HG02623 (cell line): ENCODE data around the gene SMC1A.
A peak's percentile ranks its signal among the peaks of the same experiment; 100 is the strongest.
"Not testable (repeated sequence)": the region's sequence is repeated elsewhere in the genome, so short reads cannot be mapped to it uniquely, and the experiment has no call there.

Experiments
- ATAC-seq: cut with Tn5 transposase; IDR thresholded peaks from one replicate; pipeline ENCODE4 v1.9.1; 2021; ENCODE audit warnings: moderate library complexity; ENCODE audit not compliant: unreplicated experiment

Gene SMC1A

DNA sequence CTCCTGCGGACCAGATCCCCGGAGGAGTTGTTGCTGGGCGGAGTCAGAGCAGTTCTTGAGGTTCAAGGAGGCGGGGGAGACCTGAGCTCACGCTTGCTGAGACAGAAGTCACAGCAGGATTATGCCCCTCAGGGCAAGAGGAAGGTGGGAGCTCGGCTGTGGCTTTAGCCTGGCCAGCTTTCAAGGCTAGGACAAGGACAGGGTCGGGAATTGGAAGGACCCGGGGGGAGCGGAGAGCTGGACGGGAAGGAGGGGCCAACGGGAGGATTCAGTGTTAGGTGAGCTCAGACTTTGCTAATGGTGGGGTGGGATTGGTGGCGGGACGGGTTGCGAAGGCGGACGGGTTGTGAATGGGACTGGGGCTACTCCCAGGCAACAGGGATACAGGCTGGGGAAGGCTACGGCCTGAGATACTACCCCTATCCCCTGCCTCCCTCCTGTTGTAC lies 430 bp upstream of the SMC1A start, which contains the start of gene RIBC1:
Gene RIBC1 (plus strand): TSS at position 13 of the 446 bp plus-strand sequence. CDS start 3,404 bp downstream, outside the sequence.
- ATAC-seq = no peak

DNA sequence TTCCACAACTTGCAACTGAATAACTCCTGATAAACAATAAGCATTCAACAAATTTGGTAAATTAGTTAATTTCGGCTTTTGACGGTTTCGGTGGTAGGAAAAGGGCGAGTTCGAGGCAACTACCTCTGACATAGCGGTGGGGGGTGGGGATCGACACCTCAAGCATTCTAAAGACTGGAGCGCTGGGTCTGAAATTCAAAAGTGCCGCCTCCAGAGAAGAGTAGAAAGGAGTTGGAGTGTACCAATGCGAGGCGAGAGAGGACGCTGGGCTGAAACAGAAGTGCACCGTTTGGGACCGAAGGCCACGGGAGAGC lies 725 bp downstream of the SMC1A start:
- peak; percentile 5 for ATAC-seq

DNA sequence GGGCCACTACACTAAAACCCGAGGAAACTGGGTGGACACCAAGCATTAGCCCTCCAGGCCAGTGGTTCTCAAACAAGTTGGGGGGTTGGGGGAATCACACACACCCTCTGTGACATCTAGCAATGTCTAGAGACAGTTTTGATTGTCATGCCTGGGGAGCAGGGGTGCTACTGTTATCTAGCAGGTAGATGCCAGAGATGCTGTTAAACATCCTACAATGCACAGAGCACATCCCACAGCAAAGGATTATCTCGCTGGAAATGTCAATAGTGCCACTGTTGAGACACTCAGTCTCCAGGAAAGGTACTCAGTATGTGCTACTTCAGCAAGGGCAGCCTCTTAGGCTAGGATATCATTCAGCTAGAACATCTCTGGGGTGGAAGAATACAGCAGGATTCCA lies 1.3 kb downstream of the SMC1A start:
- no peak for ATAC-seq

DNA sequence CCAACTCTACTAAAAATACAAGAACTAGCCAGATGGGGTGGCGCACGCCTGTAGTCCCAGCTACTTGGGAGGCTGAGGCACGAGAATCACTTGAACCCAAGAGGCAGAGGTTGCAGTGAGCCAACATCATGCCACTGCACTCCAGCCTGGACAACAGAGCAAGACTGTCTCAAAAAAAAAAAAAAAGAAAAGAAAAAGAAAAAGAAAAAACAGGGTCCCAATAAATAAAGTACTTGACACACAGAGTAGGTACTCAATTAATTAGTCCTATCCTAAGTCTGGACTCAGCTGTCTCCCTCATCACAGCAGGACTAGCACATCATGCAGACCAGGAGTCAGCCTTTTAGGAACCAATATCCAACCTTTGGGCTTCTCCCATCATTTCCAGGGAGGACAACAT lies 2.1 kb downstream of the SMC1A start:
- ATAC-seq = not testable (repeated sequence)

DNA sequence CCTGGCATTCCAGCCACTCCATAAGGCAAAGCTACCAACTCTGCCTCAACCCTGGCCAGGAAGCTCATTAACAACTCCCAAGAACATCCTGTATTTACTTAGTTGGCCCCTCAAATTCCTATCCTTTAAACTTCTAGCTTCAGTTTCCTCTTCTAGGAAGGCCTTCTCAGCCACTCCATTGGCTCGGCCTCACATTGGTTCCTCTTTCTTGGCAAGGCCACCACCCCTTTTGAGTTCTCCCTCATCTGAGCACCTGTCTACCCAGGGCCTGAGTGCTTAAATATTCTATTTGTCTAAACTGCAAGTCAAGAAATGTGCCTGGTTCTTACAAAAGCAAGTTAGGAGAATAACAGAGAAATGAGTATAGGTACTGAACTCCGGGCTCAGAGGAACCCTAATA lies 10.0 kb downstream of the SMC1A start:
- ATAC-seq = no peak

DNA sequence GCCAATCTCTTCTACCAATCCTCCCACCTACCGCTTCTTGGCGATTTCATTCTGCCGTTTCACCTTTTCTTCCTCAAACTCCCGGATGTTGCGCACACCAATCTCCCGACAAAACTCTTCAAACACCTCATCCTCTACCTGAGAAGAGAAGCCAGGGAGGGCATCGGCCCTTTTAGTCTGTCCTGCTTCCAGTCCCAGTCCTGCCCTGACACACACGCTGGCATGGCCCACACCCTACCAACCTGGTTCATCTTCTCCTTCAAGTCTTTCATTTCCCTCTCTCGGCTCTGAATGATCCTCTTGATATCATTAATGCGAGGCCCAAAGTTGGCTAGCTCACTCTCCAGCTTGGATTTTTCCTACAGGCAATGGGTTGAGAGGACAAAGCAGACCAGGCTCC lies 18.9 kb downstream of the SMC1A start:
- ATAC-seq = no peak

DNA sequence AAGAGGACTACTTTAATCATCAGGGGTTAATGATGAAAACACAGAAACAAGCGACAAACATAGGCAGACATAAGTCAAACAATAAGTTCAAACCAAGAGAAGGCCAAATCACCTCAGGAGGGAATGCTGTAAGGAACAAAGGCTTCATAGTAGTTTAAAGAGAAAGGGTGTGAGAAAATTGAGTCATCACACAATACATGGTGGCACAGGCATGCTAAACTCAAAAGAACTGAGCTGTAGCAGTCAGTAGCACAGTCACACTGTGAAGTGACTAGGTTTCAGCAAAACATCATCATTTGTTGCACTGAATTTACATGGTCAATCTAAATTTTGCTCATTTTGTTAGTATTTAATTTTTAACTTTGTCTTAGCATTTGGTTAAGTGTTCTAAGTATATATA lies 24.2 kb downstream of the SMC1A start:
- ATAC-seq = no peak

DNA sequence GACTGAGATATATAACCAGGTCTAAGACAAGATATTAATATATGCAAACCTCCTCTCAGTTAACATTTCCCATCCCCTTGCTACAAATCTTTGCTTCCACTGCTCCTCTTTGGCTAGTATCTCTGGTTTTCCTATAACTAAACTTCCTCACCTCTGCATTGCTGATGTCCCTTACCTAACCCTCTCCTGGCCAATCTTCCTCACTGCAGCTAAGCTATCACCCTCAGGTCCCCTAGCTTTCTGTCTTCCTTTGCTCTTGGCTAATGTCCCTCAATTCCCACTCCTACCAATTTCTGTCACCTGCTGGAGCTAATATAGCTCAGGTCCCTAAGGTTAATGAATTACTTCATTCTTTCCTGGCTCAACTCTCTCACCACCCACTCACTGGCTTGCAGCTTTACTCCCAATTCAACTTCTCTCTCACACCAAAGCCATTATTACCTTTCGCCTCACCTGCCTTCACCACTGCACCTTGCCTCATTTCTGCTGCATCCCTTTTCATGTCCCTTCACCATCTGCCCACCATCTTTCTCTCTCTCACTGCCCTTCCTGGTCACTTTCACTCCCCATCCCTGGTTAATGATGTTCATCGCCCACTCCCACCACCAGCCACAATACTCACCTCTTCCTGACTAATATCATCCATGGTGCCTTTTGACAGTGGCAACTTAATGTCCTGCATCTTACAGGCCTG lies 26.7 kb downstream of the SMC1A start:
- ATAC-seq = no peak

DNA sequence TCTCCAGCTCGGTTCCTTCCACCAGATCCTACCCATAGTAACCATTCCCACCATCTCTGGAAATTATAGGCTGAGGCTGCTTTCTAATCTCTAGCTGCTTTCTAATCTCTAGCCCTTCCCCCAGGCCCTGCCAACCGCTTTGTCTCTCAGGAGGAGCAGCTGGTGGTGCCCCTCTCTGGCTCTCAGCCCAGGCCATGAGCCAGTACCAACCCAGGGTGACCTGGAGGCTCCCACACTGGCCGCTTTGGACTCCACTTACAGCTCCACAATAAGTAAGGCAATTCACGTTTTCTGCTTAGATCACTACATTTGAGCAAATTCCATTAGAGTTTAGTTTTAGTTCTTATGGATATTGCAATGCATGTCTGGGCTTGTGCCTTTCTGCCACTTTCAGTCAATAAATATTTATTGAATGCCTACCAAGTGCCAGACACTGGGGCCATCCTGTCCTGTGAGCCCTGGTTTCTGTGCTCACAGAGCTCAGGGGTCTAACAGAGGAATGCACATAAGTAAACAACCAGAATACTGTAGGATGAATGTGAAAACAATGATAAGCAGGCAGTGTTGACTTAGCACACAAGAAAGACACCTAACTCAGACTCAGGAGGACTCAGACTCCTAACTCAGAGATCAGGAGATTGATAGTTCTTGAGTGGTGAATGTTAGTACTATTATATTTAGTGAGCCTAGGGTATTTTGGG lies 38.9 kb downstream of the SMC1A start:
- ATAC-seq = no peak

DNA sequence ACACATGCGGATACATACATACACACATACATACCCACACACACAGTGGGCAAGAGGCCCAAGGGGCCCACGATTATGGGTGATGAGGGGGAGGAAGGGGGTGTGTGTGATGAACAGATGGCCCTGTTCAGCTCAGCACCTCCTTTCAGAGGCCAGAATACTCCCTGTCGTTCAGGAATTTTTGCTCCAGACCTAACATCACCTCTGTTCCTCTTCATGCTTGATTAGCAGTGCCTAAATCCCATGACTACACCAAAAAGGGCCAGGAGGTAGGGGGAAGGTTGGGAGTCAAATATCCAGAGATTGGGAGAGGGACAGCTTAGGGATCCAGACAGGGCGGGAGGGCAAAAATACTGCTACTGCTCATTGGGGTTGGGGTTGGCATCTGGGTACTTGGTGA lies 42.7 kb downstream of the SMC1A start:
- no peak for ATAC-seq

DNA sequence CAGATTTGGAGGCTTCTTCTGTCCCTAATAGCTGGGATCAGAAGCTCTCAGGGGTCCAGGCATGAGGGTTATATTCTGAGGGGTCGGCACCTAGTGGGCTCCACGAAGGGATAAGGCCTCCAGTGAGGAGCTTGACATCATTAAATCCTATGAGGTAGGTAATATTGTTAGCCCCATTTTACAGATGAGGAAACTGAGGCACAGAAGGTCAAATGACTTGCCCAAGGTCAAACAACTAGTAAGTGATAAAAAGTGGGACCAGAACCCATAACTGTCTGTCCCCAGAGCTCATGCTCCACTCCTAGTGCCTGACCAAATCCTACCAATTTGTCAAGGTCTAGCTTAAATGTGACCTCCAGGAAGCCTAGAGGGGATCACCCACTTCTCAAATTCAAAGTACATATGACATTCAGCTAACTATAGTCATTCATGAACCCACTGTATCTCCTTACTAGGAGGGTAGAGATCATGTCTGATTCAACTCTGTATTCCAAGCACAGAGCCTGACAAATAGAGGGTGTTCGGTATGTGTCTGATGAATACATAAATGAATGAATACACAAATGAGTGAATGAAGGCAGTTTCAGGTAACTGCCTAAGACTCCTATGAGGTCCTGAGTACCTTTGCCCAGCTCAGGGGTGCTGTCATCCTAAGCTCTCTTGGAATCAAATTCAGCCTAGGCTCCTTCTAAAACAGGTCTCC lies 43.3 kb downstream of the SMC1A start:
- ATAC-seq = no peak

DNA sequence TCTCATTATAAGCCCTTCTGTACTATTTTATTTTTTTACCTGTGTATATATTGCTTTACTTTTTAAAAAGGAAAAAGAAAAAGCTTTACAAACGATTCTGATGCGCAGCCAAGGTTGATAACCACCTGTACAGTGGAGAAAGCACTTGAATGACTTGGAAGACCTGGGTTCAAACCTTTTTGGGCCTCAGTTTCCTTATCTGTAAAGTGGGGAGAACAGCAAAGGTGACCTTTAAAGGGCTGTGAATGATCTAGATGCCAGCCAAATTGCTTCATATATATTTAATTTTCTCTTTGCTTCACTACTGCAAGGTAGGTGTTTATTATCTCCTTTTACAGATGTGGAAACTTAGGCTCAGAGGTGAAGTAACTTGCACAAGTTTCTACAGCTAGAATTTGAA lies 45.0 kb downstream of the SMC1A start:
- ATAC-seq = no peak

DNA sequence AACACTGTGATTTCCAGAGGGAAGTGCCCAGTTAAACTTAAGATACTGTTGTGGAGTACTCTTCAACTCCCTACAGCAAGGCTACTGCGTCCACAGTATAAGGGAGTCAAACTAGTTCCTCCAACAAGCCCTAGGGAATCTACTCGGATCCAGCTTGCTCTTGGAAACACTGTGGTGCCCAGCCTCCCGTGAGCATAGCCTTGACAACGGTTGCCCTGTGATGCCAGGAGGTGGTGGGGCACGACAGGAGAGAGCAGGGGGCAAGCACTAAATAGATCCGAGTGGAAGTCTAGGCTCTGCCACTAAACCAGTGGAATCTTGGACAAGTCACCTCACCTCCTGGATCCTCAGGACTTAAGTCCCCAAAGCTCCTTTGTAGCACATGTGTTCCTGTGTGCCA lies 45.6 kb downstream of the SMC1A start:
- ATAC-seq = no peak

DNA sequence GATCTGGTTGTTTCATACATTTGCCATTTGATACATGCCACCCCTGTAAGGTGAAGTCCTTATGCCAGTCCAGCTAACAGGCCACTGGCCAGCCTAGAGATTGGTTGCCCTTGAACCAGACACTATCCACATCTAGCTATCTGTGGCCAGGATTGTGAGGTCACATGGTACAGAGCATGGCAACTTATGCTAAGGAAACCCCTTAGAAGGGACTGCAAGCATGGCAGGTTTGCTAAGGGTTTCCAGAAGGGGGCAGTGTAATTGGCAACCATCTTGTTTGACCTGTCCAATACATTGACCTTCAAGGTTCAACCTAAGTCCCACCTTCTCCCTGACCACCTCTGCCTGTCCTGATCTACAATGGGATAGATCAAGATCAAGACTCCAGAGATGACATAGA lies 47.5 kb downstream of the SMC1A start:
- no peak for ATAC-seq

DNA sequence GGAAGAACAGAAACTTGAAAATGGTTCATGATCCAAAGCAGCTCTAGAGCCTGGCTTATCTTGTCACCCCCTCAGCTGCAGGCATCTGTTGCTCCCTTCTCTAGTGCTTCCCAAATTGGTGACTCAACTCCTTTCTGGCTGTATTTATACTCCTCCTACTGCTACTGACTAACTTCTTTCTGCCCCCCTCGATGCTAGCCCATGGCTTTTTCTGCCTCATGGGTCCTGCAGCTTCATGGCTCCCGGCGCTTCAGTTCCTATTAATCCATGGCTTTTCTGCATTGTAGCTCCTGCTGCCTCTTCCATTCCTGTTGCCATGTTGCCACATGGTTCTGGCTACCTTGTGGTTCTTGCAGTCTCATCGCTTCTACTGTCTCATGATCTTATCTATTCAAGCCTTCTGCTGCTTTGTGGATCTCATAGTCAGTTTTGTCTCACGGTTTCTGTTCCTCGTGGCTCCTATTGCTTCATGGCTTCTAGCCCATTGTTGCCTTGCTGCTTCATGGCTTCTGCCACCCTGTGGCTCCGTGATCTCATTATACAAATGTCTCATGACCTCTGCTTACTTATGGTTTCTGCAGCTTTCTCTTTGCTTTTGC lies 48.1 kb downstream of the SMC1A start:
- ATAC-seq = no peak

DNA sequence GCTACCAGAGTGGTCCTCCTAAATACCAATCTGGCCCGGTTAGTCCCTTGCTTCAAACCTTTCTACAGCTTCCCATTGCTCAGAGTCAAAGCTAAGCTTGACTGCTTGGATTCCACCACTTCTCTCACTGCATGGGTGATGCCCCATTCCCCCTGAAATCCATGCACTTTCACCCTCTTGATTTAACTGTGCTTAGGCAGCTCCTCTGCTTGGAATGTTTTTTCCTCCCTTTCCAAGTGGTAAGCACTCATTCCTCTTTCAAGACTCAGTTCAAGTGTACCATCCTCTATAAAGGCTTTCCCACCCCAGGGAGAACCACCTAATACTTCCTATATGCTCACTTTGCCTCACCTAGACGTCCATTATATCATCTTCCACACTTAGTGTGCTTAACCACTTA lies 49.1 kb downstream of the SMC1A start:
- no peak for ATAC-seq

DNA sequence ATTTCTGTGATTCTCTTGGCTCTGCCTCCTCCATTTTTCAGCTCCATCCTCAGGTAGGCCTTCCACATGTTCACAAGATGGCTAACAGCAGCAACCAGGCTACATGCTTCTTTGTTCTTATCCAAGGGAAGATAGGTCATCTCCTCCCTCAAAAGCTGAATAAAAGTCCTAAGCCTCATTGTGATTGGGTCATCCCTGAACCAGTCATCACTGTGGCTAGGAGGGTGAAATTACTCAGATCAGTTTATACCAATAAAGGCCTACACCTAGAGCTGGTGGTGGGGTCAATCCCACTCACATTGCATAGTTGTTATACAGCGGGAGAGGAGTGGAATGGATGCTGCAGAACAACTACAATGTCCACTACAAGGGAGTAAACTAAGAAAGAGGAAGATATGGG lies 56.0 kb downstream of the SMC1A start:
- ATAC-seq = not testable (repeated sequence)

DNA sequence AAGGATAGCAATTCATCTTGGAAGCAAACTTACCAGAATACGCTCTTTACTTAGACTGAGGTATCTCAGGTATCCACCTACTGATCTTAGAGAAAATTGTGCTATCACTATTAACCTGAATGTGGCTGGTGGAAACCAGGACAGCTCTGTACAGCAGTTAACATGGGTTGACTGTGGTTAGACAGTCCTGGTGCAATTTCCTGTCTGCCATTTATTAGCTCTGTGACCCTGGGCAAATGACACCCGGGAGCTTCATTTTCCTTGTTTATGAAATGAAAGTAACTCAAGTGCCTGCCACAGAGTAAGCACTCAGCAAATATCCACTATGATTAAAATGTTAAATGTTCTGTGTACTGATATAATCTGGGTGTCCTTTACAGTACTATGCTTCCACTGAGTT lies 60.0 kb downstream of the SMC1A start:
- ATAC-seq = no peak

DNA sequence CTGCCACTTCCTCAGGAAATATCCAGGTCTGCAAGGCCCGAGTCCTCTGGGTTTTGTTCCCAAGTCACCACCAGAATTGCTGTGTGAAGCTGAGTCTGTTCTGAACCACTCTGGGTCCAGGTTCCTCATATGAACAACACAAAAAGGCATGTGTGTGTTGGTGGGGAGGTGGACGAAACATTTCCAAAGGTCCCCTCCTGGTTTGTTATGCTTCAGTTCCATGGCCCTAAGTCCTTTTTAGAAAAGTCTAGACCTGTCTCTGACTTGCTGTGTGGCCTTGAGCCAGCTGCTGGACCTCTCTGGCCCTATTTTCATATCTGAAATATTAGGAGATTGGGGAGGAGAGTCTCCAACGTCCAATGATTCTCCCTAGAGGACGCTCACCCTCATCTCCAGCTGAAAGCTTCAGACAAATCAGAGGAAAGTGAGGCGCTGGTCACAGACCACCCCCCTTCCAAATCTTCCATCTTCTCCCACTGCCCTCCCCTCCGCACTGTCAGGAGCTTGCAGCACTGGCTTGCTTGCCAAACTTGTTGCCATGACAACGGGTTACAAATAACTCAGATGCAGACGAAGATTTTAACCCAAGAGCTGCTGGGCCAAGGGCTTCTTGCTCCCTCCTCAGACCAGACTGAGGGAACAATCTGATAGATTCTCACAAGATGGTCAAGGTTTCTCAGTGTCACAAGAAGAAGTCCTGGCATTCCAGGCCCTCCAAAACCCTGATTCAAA lies 64.5 kb downstream of the SMC1A start:
- ATAC-seq = no peak

DNA sequence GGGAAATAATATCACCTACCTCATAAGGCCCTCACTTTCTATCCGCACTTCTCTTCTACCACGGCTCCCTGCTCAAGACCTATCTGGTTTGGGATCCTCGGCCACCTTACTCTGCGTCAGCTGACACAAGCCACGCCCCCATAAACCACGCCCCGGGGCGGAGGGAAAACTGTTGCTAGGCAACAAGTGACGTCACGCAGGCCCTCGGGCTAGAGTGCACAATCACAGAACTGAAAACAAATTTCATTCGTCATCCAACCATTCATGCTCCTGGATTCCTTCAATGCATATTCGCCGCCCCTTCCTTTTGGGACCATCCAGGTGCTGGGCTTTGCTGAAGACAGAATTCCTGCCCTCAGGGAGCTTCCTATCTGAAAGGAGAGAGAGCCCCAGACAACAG lies 66.3 kb downstream of the SMC1A start:
- no peak for ATAC-seq

DNA sequence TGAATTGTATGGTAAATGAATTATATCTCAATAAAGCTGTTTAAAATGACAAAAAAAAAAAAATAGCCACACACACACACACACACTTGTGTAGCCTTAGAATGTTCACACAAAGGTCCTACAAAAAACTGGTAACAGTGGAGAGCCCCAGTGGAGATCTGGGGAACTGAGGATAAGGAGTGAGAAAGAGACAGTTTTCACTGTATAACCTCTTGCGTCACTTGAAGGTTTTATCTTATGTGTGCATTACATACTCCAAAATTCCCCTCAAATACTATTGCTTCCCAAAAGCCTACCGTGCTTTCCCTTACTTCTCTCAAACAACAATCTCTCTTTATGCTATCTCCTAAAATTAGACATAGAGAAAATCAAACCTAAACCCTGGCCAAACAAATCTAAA lies 67.8 kb downstream of the SMC1A start:
- ATAC-seq = no peak
